CD4-positive, alpha-beta T cell (primary cell): ENCODE measurements around the gene SPATA21. TPM values are rescaled to one million over a fixed set of nuclear protein-coding genes. Genes with fewer than 3 reads are reported as not detected.

Source experiments
- ATAC-seq: fragments of 200-7000 bp; cut with Tn5 transposase; one replicate; pipeline ENCODE4 v1.10.0; 2022; ENCODE audit warnings: mild to moderate bottlenecking; ENCODE audit not compliant: poor library complexity
- CTCF ChIA-PET: fragments of 350-600 bp; sonication (Branson Sonifier 250); formaldehyde crosslinking; loops from one replicate; lab custom pipeline; 2021; ENCODE audit warnings: antibody characterized with exemption, inconsistent platforms; lab: Charles Lee
- POLR2A ChIA-PET: fragments of 350-600 bp; sonication (Branson Sonifier 250); formaldehyde crosslinking; loops from one replicate; lab custom pipeline; 2021; ENCODE audit warnings: antibody characterized with exemption, inconsistent platforms; lab: Charles Lee
- DNase-seq, 14 experiments: peaks; one replicate each; pipeline ENCODE4 v3.0.0-alpha.2; 2013 to 2020; ENCODE audit warnings: mixed read lengths in 2 of 14
- H3K27ac ChIP-seq, 2 donors: one replicate each; pipeline versions ENCODE4 v1.5.1 to v1.7.0; 2013; ENCODE audit warnings: low read length in 2 of 2, low read depth in 1 of 2, mild to moderate bottlenecking in 1 of 2
- H3K27me3 ChIP-seq, 2 experiments: 1 replicate in 1 of 2; 2 replicates in 1 of 2; pipeline versions ENCODE4 v1.6.1 to v1.7.0; 2013; ENCODE audit warnings: low read length in 2 of 2, control low read depth in 1 of 2, mild to moderate bottlenecking in 1 of 2, moderate library complexity in 1 of 2; ENCODE audit not compliant: insufficient read depth in 2 of 2, control insufficient read depth in 1 of 2
- H3K36me3 ChIP-seq: one replicate; pipeline ENCODE4 v1.6.1; 2013; ENCODE audit warnings: low read length, control low read depth; ENCODE audit not compliant: insufficient read depth
- H3K4me1 ChIP-seq: one replicate; pipeline ENCODE4 v1.6.1; 2013; ENCODE audit warnings: low read length, control low read depth; ENCODE audit not compliant: insufficient read depth
- H3K4me3 ChIP-seq: one replicate; pipeline ENCODE4 v1.5.1; 2013; ENCODE audit warnings: mild to moderate bottlenecking, low read length, moderate library complexity
- H3K9me3 ChIP-seq, 2 experiments: 1 replicate in 1 of 2; 2 replicates in 1 of 2; pipeline versions ENCODE4 v1.6.1 to v1.7.0; 2013; ENCODE audit warnings: low read length in 2 of 2, mild to moderate bottlenecking in 2 of 2, control low read depth in 1 of 2, moderate library complexity in 1 of 2; ENCODE audit not compliant: control insufficient read depth in 1 of 2, insufficient read depth in 1 of 2
- H3K27ac Mint-ChIP-seq: one replicate; pipeline ENCODE4 v1.8.0; 2020; ENCODE audit warnings: mixed read lengths
- H3K27me3 Mint-ChIP-seq: one replicate; pipeline ENCODE4 v1.8.0; 2021; ENCODE audit warnings: mixed read lengths
- H3K36me3 Mint-ChIP-seq: one replicate; pipeline ENCODE4 v1.8.0; 2021; ENCODE audit warnings: low read depth, mixed read lengths
- H3K4me1 Mint-ChIP-seq: one replicate; pipeline ENCODE4 v1.8.0; 2021; ENCODE audit warnings: low read depth, mixed read lengths
- H3K4me3 Mint-ChIP-seq: one replicate; pipeline ENCODE4 v1.8.0; 2020; ENCODE audit warnings: mild to moderate bottlenecking, mixed read lengths
- H3K9me3 Mint-ChIP-seq: one replicate; pipeline ENCODE4 v1.8.0; 2020; ENCODE audit warnings: mixed read lengths
- intact Hi-C, 2 experiments: fragments of 100-400 bp; cut with DNase I in 1 of 2; cut with micrococcal nuclease in 1 of 2; formaldehyde crosslinking; loops; one replicate each; pipeline versions ENCODE4 v1.15.1 to v1.9.0; 2023 to 2025; cut with DNase I, micrococcal nuclease
- total RNA-seq, 174 experiments: library from RNA in 2 of 174; stranded (reverse) in 2 of 174; gene quantifications; one replicate each; pipeline ENCODE4 v1.2.3 and lab custom pipeline; 2021 to 2026
- TF ChIP-seq, protein P1 (sequence below): fragments of 200-600 bp; IDR thresholded peaks from one replicate; pipeline ENCODE4 v1.8.0; 2022; ENCODE audit warnings: antibody characterized with exemption, mild to moderate bottlenecking

The SPATA21 gene
- total RNA-seq, 2 experiments from 2014 or later, result not detected

DNA sequence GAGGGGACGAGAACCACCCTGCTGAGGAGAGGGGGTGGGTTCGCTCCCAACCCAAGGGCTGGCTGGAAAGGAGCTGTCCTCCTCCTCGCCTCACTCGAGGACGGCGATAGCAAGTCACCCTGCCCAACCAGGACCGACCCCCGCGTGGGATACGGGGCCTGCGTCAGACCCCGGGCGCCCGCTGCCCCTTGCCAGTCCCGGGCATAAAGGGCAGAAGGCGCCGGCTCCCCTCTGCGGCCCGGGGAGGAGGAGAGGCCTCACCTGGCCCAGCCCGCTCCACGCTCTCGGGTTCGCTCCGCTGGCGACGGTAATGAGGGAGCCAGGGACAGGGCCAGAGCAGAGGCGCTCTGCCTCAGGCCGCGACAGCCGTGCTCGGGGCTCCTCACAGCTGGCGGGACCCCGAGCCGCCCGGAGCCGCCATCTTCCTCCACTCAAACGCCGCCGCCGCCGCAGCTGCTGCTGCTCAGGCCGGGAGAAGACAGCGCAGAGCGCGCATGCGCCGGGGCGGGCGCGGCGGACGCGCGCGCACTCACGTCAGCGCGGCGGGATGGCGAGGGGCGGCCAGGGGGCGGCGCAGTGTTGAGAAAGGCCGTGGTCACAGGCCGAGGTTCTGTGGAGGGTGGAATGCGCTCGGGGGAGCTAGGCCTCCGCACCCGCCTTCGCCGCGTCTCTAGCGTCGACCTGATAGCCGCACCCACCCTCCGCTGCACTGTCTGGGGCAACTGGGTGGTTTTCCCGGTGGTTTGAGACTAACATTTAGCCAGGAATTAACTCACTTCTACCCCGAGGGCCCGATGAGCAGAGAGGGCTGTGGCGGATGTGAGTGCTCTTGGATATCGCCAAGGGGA lies 85.0 kb downstream of the SPATA21 start, which contains the start of gene FBXO42:
Gene FBXO42 (minus strand): TSS at position 487 of the 848 bp plus-strand sequence. CDS start 37,062 bp downstream, outside the sequence.
- H3K4me1 ChIP-seq, result peaks cover 30% of the 10 kb centered on the region
- no peaks in the 10 kb centered on the region for H3K36me3 ChIP-seq
- Mint-ChIP-seq H3K27me3 (no peaks in the 10 kb centered on the region), H3K4me1 (peaks cover 34% of the 10 kb centered on the region), H3K4me3 (peak within 1 kb of the TSS; percentile 97), H3K9me3 (no peaks in the 10 kb centered on the region), H3K36me3 (peaks cover 9% of the 10 kb centered on the region), H3K27ac (peak within 1 kb of the TSS; percentile 93)
- ATAC-seq (peak; percentile 90), DNase-seq (peak; percentile 82 to 98 (median 91))
- intact Hi-C loops, result loop anchor here (1.0 to 5.0 kb wide), 7 partner anchors 11 to 825 kb away; partner anchors contain the start of genes DNAJC16 (in 1 of the 2), NECAP2 (in 1 of the 2), SPEN (in 1 of the 2) and SZRD1 (in 1 of the 2)
- H3K4me3 ChIP-seq, result peak within 1 kb of the TSS; percentile 97
- no peaks in the 10 kb centered on the region for H3K27me3 ChIP-seq
- POLR2A ChIA-PET, result interaction anchor here (0.6 to 3.0 kb wide), 13 partner anchors 11 to 553 kb away, joined by 3 to 37 read pairs (median 4); partner anchors contain the start of genes NECAP2, SPEN and SZRD1
- CTCF ChIA-PET, result interaction anchor here (0.6 to 3.8 kb wide), 9 partner anchors 12 to 526 kb away, joined by 3 to 51 read pairs (median 4); partner anchors contain the start of gene NECAP2
- no peaks in the 10 kb centered on the region for H3K9me3 ChIP-seq
- H3K27ac ChIP-seq, result peak within 1 kb of the TSS; percentile 83 to 89
- TF ChIP-seq, protein P1, sequence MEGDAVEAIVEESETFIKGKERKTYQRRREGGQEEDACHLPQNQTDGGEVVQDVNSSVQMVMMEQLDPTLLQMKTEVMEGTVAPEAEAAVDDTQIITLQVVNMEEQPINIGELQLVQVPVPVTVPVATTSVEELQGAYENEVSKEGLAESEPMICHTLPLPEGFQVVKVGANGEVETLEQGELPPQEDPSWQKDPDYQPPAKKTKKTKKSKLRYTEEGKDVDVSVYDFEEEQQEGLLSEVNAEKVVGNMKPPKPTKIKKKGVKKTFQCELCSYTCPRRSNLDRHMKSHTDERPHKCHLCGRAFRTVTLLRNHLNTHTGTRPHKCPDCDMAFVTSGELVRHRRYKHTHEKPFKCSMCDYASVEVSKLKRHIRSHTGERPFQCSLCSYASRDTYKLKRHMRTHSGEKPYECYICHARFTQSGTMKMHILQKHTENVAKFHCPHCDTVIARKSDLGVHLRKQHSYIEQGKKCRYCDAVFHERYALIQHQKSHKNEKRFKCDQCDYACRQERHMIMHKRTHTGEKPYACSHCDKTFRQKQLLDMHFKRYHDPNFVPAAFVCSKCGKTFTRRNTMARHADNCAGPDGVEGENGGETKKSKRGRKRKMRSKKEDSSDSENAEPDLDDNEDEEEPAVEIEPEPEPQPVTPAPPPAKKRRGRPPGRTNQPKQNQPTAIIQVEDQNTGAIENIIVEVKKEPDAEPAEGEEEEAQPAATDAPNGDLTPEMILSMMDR, result peak; percentile 52

DNA sequence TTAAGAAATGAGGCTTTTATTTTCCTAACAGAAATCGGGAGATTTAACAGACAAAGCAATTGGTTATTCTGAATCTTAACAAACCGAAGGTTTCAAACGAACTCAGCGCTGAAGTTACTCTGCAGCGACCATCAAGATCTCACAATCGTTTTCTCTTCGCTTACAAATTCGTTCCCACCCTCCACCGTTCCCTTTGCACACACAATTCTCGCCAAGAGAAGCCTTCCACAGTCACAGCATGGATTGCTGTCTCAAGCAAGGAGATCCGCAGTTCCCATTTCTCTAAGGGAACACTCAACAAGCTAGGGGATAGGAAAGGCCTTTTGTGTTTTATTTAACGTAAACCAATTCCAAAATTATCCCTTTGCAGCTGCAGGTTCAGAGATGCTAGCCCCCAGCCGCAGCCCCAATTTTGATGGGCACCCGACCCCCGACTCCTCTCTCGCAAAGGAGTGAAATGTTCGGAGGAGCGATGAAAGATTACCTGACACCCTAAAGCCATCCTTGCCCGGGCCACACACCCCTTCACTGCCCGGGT lies 85.7 kb downstream of the SPATA21 start:
- intact Hi-C loops, result loop anchor here in 1 of 2 experiments (5.0 kb wide), 5 partner anchors 91 to 824 kb away; partner anchors contain the start of genes DNAJC16, NECAP2 and SPEN
- peak in 2 of 14 experiments; percentile 7 to 34 for DNase-seq

More for the DNA sequence above, 85.7 kb downstream of the SPATA21 start:
- Mint-ChIP-seq H3K4me3 (peak overlapping the region; percentile 97), H3K27me3 (no peaks in the 10 kb centered on the region), H3K27ac (peak overlapping the region; percentile 93), H3K36me3 (peaks cover 9% of the 10 kb centered on the region), H3K9me3 (no peaks in the 10 kb centered on the region), H3K4me1 (peaks cover 34% of the 10 kb centered on the region)
- TF ChIP-seq, protein P1, result no peak
- H3K4me3 ChIP-seq, result peak overlapping the region; percentile 97
- no peaks in the 10 kb centered on the region for H3K36me3 ChIP-seq
- ChIA-PET CTCF (interaction anchor here (1.0 to 3.8 kb wide), 8 partner anchors 13 to 269 kb away, joined by 3 to 51 read pairs (median 4); partner anchors contain the start of gene NECAP2), POLR2A (interaction anchor here (0.7 to 3.0 kb wide), 9 partner anchors 12 to 553 kb away, joined by 3 to 37 read pairs (median 4); partner anchors contain the start of genes NECAP2, SPEN and SZRD1)
- H3K27ac ChIP-seq, result peak overlapping the region; percentile 83
- no peak for ATAC-seq
- H3K4me1 ChIP-seq, result peaks cover 35% of the 10 kb centered on the region
- no peaks in the 10 kb centered on the region for H3K27me3 ChIP-seq
- H3K9me3 ChIP-seq, result no peaks in the 10 kb centered on the region
